ENCODE data around the gene CCDC80. TPM values are rescaled to one million over a fixed set of nuclear protein-coding genes. Genes with fewer than 3 reads are reported as not detected.

CCDC80 gene
- total and polyA plus RNA-seq, 9 of the 15 experiments (the other 6 are each of a cell fraction or from before 2014, with no cell fraction given) = 0.17 to 2.0 (median 1.1) TPM

GRCh38 chr3:112671930-112672715, 31.2 kb upstream of the CCDC80 start (continued):
- TF ChIP-seq, protein P1, sequence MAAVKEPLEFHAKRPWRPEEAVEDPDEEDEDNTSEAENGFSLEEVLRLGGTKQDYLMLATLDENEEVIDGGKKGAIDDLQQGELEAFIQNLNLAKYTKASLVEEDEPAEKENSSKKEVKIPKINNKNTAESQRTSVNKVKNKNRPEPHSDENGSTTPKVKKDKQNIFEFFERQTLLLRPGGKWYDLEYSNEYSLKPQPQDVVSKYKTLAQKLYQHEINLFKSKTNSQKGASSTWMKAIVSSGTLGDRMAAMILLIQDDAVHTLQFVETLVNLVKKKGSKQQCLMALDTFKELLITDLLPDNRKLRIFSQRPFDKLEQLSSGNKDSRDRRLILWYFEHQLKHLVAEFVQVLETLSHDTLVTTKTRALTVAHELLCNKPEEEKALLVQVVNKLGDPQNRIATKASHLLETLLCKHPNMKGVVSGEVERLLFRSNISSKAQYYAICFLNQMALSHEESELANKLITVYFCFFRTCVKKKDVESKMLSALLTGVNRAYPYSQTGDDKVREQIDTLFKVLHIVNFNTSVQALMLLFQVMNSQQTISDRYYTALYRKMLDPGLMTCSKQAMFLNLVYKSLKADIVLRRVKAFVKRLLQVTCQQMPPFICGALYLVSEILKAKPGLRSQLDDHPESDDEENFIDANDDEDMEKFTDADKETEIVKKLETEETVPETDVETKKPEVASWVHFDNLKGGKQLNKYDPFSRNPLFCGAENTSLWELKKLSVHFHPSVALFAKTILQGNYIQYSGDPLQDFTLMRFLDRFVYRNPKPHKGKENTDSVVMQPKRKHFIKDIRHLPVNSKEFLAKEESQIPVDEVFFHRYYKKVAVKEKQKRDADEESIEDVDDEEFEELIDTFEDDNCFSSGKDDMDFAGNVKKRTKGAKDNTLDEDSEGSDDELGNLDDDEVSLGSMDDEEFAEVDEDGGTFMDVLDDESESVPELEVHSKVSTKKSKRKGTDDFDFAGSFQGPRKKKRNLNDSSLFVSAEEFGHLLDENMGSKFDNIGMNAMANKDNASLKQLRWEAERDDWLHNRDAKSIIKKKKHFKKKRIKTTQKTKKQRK (IDR thresholded peaks at IDR 0.05; ENCODE audit: borderline replicate concordance, low read depth, low read length) = no peak
- no peak for TF ChIP-seq ESRRA (IDR thresholded peaks at IDR 0.05; ENCODE audit: borderline replicate concordance, low read depth)
- no peak for TF ChIP-seq ZNF764 (CRISPR knock-in tag; IDR thresholded peaks at IDR 0.05; ENCODE audit: low read depth)
- TF ChIP-seq NFIC (IDR thresholded peaks at IDR 0.05) = peak; percentile 49; the same call in 1 of the 2 replicates
- TF ChIP-seq U2AF1 (optimal IDR thresholded peaks at IDR 0.05; ENCODE audit: low read depth, low read length) = no peak
- TF ChIP-seq TFAM (CRISPR knock-in tag; conservative IDR thresholded peaks at IDR 0.05) = no peak
- TF ChIP-seq ZBTB33 (CRISPR knock-in tag; IDR thresholded peaks at IDR 0.05) = no peak
- TF ChIP-seq HNRNPL (IDR thresholded peaks at IDR 0.05; ENCODE audit: low read depth, low read length) = no peak
- TF ChIP-seq MAFG (tag; conservative IDR thresholded peaks at IDR 0.05) = no peak
- peak; percentile 63 for TF ChIP-seq CEBPB (tag; IDR thresholded peaks at IDR 0.05)

All from K562 (cell line).